HepG2 (cell line): ENCODE data around the gene FBXO33. TPM values are rescaled to one million over a fixed set of nuclear protein-coding genes. Genes with fewer than 3 reads are reported as not detected.

Experiments
- ATAC-seq: fragments of 200-7000 bp; cut with Tn5 transposase; 3 replicates; pipeline ENCODE4 v1.9.1; 2020; ENCODE audit warnings: mild to moderate bottlenecking, moderate library complexity
- BruUV-seq: library from RNA; stranded (reverse); fragments of 400-500 nt; replicated peaks from 2 replicates; lab custom pipeline; 2021; lab: Mats Ljungman, UMichigan
- CTCF ChIA-PET: fragments of 300-600 bp; formaldehyde crosslinking; extraction: SDS; loops from one replicate; lab custom pipeline; 2021; ENCODE audit warnings: low total read pairs, inconsistent platforms, low intra/inter-chr PET ratio; lab: Yijun Ruan, JAX
- POLR2A ChIA-PET: fragments of 350-600 bp; sonication (Branson Sonifier 250); formaldehyde crosslinking; loops from one replicate; lab custom pipeline; 2020; ENCODE audit warnings: antibody characterized with exemption, inconsistent platforms; lab: Yijun Ruan, JAX
- DNase-seq: peaks from one replicate; pipeline ENCODE4 v3.0.0-alpha.2; 2015; ENCODE audit warnings: low spot score
- FAIRE-seq: peaks from 3 replicates; lab custom pipeline; 2011; peaks lifted over from hg19 to GRCh38; lab: Jason Lieb, UNC
- H2AFZ ChIP-seq: one replicate; pipeline ENCODE4 v1.6.1; 2011; ENCODE audit warnings: low read length, inconsistent platforms
- H3K27ac ChIP-seq: fragments of 300-600 bp; 3 replicates; pipeline ENCODE4 v1.8.0; 2011; ENCODE audit warnings: mixed run types, mild to moderate bottlenecking, mixed read lengths, low read length, inconsistent platforms; ENCODE audit not compliant: insufficient read depth; ENCODE audit errors: extremely low read length
- H3K27me3 ChIP-seq, 2 experiments: fragments of 200-600 bp in 1 of 2; 2 replicates in 1 of 2; 3 replicates in 1 of 2; pipeline versions ENCODE4 v1.6.0 to v1.8.0; 2011; ENCODE audit warnings: low read length in 2 of 2, mild to moderate bottlenecking in 2 of 2, moderate library complexity in 2 of 2, inconsistent platforms in 1 of 2; ENCODE audit not compliant: insufficient read depth in 2 of 2, control insufficient read depth in 1 of 2
- H3K36me3 ChIP-seq, 2 experiments: fragments of 200-600 bp in 1 of 2; replicated peaks in 1 of 2; 2 replicates in 1 of 2; 3 replicates in 1 of 2; pipeline versions ENCODE4 v1.5.1 to v1.8.0; 2011; ENCODE audit warnings: low read length in 2 of 2, inconsistent platforms in 1 of 2; ENCODE audit not compliant: insufficient read depth in 2 of 2, control insufficient read depth in 1 of 2
- H3K4me1 ChIP-seq: 2 replicates; pipeline ENCODE4 v1.5.1; 2012; ENCODE audit warnings: low read length, inconsistent platforms; ENCODE audit not compliant: insufficient read depth
- H3K4me2 ChIP-seq: 2 replicates; pipeline ENCODE4 v1.6.0; 2011; ENCODE audit warnings: low read depth, low read length, inconsistent platforms
- H3K4me3 ChIP-seq, 3 experiments: fragments of 200-600 bp in 1 of 3; sonication (generic), shearing (Covaris generic) in 1 of 3; replicated peaks in 1 of 3; 2 replicates each; pipeline ENCODE4 v1.5.1; 2011 to 2016; ENCODE audit warnings: low read length in 3 of 3, inconsistent platforms in 2 of 3, low read depth in 2 of 3, mild to moderate bottlenecking in 2 of 3, control low read depth in 1 of 3, mixed read lengths in 1 of 3; ENCODE audit not compliant: insufficient read depth in 1 of 3
- H3K79me2 ChIP-seq: one replicate; pipeline ENCODE4 v1.6.1; 2011; ENCODE audit warnings: low read length, inconsistent platforms; ENCODE audit not compliant: insufficient read depth
- H3K9ac ChIP-seq: 2 replicates; pipeline ENCODE4 v1.6.0; 2011; ENCODE audit warnings: mild to moderate bottlenecking, low read depth, low read length, inconsistent platforms; ENCODE audit not compliant: insufficient read depth
- H3K9me3 ChIP-seq: 2 replicates; pipeline ENCODE4 v1.5.1; 2012; ENCODE audit warnings: mild to moderate bottlenecking, low read length
- H4K20me1 ChIP-seq: 2 replicates; pipeline ENCODE4 v1.6.0; 2011; ENCODE audit warnings: inconsistent platforms, mild to moderate bottlenecking, low read length, moderate library complexity; ENCODE audit not compliant: insufficient read depth
- EHMT2 ChIP-seq: fragments of 200-600 bp; sonication (generic); IDR thresholded peaks from 2 replicates; pipeline ENCODE4 v1.7.0; 2017; ENCODE audit warnings: antibody characterized with exemption, low read depth, low read length, borderline replicate concordance
- ELF4 ChIP-seq: sonication (generic); formaldehyde crosslinking; IDR thresholded peaks from 2 replicates; pipeline ENCODE4 v1.5.0; 2020; ENCODE audit warnings: missing genetic modification reagents, mild to moderate bottlenecking, moderate library complexity, borderline replicate concordance
- EP300 ChIP-seq, 3 experiments: sonication (generic) in 1 of 3; formaldehyde crosslinking in 1 of 3; IDR thresholded peaks; 2 replicates each; pipeline versions ENCODE4 v1.5.1 to v1.6.1; 2011 to 2020; ENCODE audit warnings: low read depth in 2 of 3, low read length in 2 of 3, borderline replicate concordance in 1 of 3, improper control_type of control experiment in 1 of 3, mild to moderate bottlenecking in 1 of 3, missing genetic modification reagents in 1 of 3, moderate library complexity in 1 of 3
- GABPA ChIP-seq, 2 experiments: IDR thresholded peaks; 2 replicates each; pipeline ENCODE4 v1.6.1; 2011 to 2016; ENCODE audit warnings: low read depth in 2 of 2, low read length in 1 of 2, missing biosample characterization in 1 of 2, missing genetic modification characterization in 1 of 2
- MXD4 ChIP-seq: IDR thresholded peaks from 2 replicates; pipeline ENCODE4 v1.6.1; 2016; ENCODE audit warnings: mild to moderate bottlenecking, missing biosample characterization, missing genetic modification reagents
- NFE2 ChIP-seq: sonication (generic); formaldehyde crosslinking; IDR thresholded peaks from 2 replicates; pipeline ENCODE4 v1.4.0; 2020; ENCODE audit warnings: missing genetic modification reagents
- NFE2L2 ChIP-seq: fragments of 150-350 bp; IDR thresholded peaks from 2 replicates; pipeline ENCODE4 v1.6.1; 2014; ENCODE audit warnings: low read length
- POLR2AphosphoS5 ChIP-seq: IDR thresholded peaks from 2 replicates; pipeline ENCODE4 v1.6.1; 2012; ENCODE audit warnings: low read depth, low read length
- RBM22 ChIP-seq: fragments of 200-400 bp; formaldehyde crosslinking; optimal IDR thresholded peaks from 2 replicates; pipeline ENCODE3; 2017; ENCODE audit warnings: mild to moderate bottlenecking, low read length, moderate library complexity
- SIX4 ChIP-seq: sonication (generic); formaldehyde crosslinking; IDR thresholded peaks from 2 replicates; pipeline ENCODE4 v1.4.0; 2020; ENCODE audit warnings: missing genetic modification reagents
- ZBTB38 ChIP-seq: sonication (generic); formaldehyde crosslinking; IDR thresholded peaks from 2 replicates; pipeline ENCODE4 v1.5.1; 2020; ENCODE audit warnings: mild to moderate bottlenecking, missing genetic modification reagents
- WGBS: methylation state at CpG from one replicate; pipeline ENCODE4 v1.1.6; 2017; ENCODE audit warnings: low lambda C conversion rate; 5-methylcytosine and 5-hydroxymethylcytosine counted together
- in situ Hi-C: cut with HindIII; loops from 2 replicates; pipeline ENCODE4 v1.10.0; 2017; ENCODE audit warnings: low pct_unique_long_range_greater_than_20kb; ENCODE audit not compliant: extremely low pct_ligation_motif_present
- intact Hi-C: fragments of 100-400 bp; cut with micrococcal nuclease; formaldehyde crosslinking; loops from one replicate; pipeline ENCODE4 v1.10.0; 2022; ENCODE audit not compliant: unreplicated experiment
- polyA plus RNA-seq, 8 experiments: library from polyadenylated mRNA; depleted of rRNA in 3 of 8; stranded (reverse) in 7 of 8; unstranded in 1 of 8; fragments of >200 nt; fragmentation: Illumina TruSeq in 4 of 8; extraction: Trizol in 4 of 8; gene quantifications; 2 replicates each; pipeline versions ENCODE4 v1.2.1 to v1.2.3, GENCODE V29; 2011 to 2016; ENCODE audit warnings: low read depth in 4 of 8, missing spikeins in 1 of 8, mixed read lengths in 1 of 8; ENCODE audit not compliant: insufficient read depth in 1 of 8
- total RNA-seq, 5 experiments: library from RNA; depleted of rRNA; stranded (reverse); fragments of >200 nt; fragmentation: Illumina TruSeq; extraction: Trizol; gene quantifications; 2 replicates each; pipeline ENCODE4 v1.2.3, GENCODE V29; 2016; ENCODE audit warnings: low read depth in 1 of 5
- TF ChIP-seq, protein P1 (sequence below): sonication (generic); formaldehyde crosslinking; IDR thresholded peaks from 2 replicates; pipeline ENCODE4 v1.4.0; 2020; ENCODE audit warnings: mild to moderate bottlenecking, missing genetic modification reagents

The FBXO33 gene
- total and polyA plus RNA-seq, 2 of the 13 experiments (the other 11 are each of a cell fraction or from before 2014, with no cell fraction given): 15.5 to 16.9 TPM

GRCh38 chr14:39381366-39381765, 50.9 kb downstream of the FBXO33 start:
- intact Hi-C loops: no loop called here

GRCh38 chr14:39376667-39377403, 55.4 kb downstream of the FBXO33 start:
- peak; percentile 50 for ATAC-seq
- H3K4me2 ChIP-seq: no peak overlapping the region
- POLR2A ChIA-PET: interaction anchor here (1.2 to 1.5 kb wide), 4 partner anchors 8 to 275 kb away, joined by 3 to 6 read pairs (median 4); partner anchors contain the start of genes SEC23A and TRAPPC6B
- no peak overlapping the region for H3K4me3 ChIP-seq
- intact Hi-C loops (no loop called here), in situ Hi-C loops (no loop called here)
- no TSS peak for BruUV-seq
- DNase-seq: peak; percentile 48
- H3K79me2 ChIP-seq: no peaks in the 10 kb centered on the region
- no peak for FAIRE-seq
- TF ChIP-seq, protein P1, sequence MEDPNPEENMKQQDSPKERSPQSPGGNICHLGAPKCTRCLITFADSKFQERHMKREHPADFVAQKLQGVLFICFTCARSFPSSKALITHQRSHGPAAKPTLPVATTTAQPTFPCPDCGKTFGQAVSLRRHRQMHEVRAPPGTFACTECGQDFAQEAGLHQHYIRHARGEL (CRISPR knock-in tag): no peak
- TF ChIP-seq EHMT2: 0 out of 2 replicates have a peak, but pooled peaks have one; percentile 27
- TF ChIP-seq SIX4 (CRISPR knock-in tag): 0 out of 2 replicates have a peak, but pooled peaks have one; percentile 15
- TF ChIP-seq NFE2 (CRISPR knock-in tag): 0 out of 2 replicates have a peak, but pooled peaks have one; percentile 46
- TF ChIP-seq GABPA (IDR thresholded peaks at IDR 0.05; ENCODE audit: low read depth, low read length): no peak
- TF ChIP-seq GABPA (CRISPR knock-in tag; IDR thresholded peaks at IDR 0.05; ENCODE audit: low read depth): 0 out of 2 replicates have a peak, but pooled peaks have one; percentile 11
- peak; percentile 89 for TF ChIP-seq NFE2L2
- peak; percentile 27; the same call in 1 of the 2 replicates for TF ChIP-seq ELF4 (CRISPR knock-in tag)
- TF ChIP-seq EP300 (IDR thresholded peaks at IDR 0.05; ENCODE audit: low read depth in 2 of 2, low read length in 2 of 2): peak in 1 of 2 experiments; percentile 13; a peak in 1 of 4 replicates
- TF ChIP-seq EP300 (CRISPR knock-in tag; IDR thresholded peaks at IDR 0.05; ENCODE audit: borderline replicate concordance): no peak
- TF ChIP-seq RBM22: peak; percentile 70
- no peak for TF ChIP-seq MXD4
- no peaks in the 10 kb centered on the region for H3K36me3 ChIP-seq
- peaks cover 10% of the 10 kb centered on the region for H3K4me1 ChIP-seq
- CTCF ChIA-PET: no interaction called here
- H3K9me3 ChIP-seq: no peaks in the 10 kb centered on the region
- H4K20me1 ChIP-seq: no peaks in the 10 kb centered on the region
- WGBS: 80% methylated on average over 4 of the region's 4 CpGs
- H3K9ac ChIP-seq: no peak overlapping the region
- peak overlapping the region; percentile 37 for H3K27ac ChIP-seq
- H2AFZ ChIP-seq: no peak overlapping the region
- no peaks in the 10 kb centered on the region for H3K27me3 ChIP-seq

More at GRCh38 chr14:39381366-39381765, 50.9 kb downstream of the FBXO33 start:
- no peak overlapping the region for H3K9ac ChIP-seq
- H3K36me3 ChIP-seq: no peaks in the 10 kb centered on the region
- no peak overlapping the region for H3K4me3 ChIP-seq
- no TSS peak for BruUV-seq
- no peaks in the 10 kb centered on the region for H3K27me3 ChIP-seq
- H2AFZ ChIP-seq: no peak overlapping the region
- POLR2A ChIA-PET: interaction anchor here (1.8 kb wide), 1 partner anchor 278 kb away, joined by 5 read pairs; the partner anchor contains the start of gene SEC23A
- CTCF ChIA-PET: no interaction called here
- 0 out of 2 replicates have a peak, but pooled peaks have one; percentile 0 for TF ChIP-seq POLR2AphosphoS5
- no peak for TF ChIP-seq ZBTB38 (CRISPR knock-in tag)
- FAIRE-seq: no peak
- DNase-seq: no peak
- no peaks in the 10 kb centered on the region for H4K20me1 ChIP-seq
- no peak overlapping the region for H3K4me2 ChIP-seq
- in situ Hi-C loops: no loop called here
- no peaks in the 10 kb centered on the region for H3K79me2 ChIP-seq
- H3K9me3 ChIP-seq: no peaks in the 10 kb centered on the region
- H3K4me1 ChIP-seq: peaks cover 9% of the 10 kb centered on the region
- no peak overlapping the region for H3K27ac ChIP-seq
- WGBS: 98% methylated on average over 4 of the region's 4 CpGs
- ATAC-seq: no peak
